ENCODE measurements around the gene RGMA. TPM values are rescaled to one million over a fixed set of nuclear protein-coding genes. Genes with fewer than 3 reads are reported as not detected.

The RGMA gene
- total and polyA plus RNA-seq, 2 experiments from 2014 or later, result 34.2 to 36.5 TPM

DNA sequence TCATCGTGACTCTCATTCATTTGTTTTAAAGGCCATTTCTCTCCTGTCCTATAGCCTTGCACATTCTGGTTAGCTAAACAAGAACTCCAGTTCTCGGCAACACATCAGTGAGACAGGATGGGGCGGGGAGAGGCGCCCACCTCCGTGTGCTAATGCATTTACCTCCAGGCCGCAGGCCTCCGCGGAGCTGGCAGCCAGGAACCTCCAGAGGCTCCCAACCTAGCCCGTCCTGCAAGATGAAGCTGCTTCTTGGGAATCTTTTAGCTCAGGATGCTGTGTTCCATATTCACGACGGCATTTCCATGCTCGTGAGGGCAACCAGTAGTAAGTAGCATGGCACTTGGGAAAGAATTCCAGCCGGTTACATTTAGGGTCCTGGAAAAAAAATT, 47.9 kb downstream of the RGMA start (continued):
- TF ChIP-seq, protein P1, sequence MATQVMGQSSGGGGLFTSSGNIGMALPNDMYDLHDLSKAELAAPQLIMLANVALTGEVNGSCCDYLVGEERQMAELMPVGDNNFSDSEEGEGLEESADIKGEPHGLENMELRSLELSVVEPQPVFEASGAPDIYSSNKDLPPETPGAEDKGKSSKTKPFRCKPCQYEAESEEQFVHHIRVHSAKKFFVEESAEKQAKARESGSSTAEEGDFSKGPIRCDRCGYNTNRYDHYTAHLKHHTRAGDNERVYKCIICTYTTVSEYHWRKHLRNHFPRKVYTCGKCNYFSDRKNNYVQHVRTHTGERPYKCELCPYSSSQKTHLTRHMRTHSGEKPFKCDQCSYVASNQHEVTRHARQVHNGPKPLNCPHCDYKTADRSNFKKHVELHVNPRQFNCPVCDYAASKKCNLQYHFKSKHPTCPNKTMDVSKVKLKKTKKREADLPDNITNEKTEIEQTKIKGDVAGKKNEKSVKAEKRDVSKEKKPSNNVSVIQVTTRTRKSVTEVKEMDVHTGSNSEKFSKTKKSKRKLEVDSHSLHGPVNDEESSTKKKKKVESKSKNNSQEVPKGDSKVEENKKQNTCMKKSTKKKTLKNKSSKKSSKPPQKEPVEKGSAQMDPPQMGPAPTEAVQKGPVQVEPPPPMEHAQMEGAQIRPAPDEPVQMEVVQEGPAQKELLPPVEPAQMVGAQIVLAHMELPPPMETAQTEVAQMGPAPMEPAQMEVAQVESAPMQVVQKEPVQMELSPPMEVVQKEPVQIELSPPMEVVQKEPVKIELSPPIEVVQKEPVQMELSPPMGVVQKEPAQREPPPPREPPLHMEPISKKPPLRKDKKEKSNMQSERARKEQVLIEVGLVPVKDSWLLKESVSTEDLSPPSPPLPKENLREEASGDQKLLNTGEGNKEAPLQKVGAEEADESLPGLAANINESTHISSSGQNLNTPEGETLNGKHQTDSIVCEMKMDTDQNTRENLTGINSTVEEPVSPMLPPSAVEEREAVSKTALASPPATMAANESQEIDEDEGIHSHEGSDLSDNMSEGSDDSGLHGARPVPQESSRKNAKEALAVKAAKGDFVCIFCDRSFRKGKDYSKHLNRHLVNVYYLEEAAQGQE (IDR thresholded peaks at IDR 0.05; ENCODE audit: unreplicated experiment), result no peak
- TF ChIP-seq EZH2 (IDR thresholded peaks at IDR 0.05; ENCODE audit: low read depth, unreplicated experiment) (no peak), EZH2phosphoT487 (IDR thresholded peaks at IDR 0.05; ENCODE audit: unreplicated experiment) (no peak), ZNF331 (CRISPR knock-in tag; IDR thresholded peaks at IDR 0.05; ENCODE audit: low read depth) (no peak), JUNB (IDR thresholded peaks at IDR 0.05; ENCODE audit: unreplicated experiment) (no peak), ZNF114 (CRISPR knock-in tag; IDR thresholded peaks at IDR 0.05) (no peak)

DNA sequence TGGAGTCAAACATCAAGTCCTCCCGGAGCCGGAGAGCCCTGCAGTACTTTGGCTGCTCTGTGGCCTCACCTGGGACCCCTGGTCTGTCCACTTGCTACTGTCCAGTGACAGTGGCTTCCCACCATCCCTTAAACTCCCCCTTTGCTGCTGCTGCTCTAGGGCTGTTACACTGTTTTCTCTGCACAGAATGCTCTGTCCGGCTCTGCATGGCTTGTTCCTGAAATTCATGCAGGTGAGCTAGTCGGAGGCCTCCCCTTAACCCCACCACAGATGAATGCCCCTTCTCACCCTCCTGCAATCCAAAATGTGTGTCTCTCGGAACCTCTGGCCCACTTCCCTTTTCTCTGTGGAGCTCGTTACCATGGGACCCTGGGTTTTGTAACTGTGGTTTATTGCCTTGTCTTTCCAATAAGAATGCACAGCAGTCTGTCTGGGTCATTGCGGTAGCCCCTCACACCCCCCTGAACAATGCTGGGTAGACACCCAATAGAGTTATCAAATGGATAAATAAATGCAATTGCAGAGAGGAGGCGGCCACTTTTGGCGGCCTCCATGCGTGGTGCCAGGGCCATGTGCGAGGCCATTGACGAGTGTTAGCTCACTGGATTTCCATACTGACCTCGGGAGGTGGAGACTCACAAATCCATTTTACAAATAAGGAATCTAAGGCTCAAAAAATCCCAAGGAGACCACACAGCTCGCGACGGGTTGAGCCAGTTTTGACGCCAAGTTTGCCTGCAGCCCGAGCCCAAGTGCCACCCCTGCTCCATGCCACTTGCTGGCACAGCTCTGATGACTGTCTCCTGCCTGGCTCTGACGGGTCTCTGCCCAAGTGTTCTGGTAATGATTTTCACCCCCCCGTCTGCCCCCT, 48.5 kb downstream of the RGMA start:
- H3K27ac ChIP-seq (ENCODE audit: low read depth), result no peak overlapping the region
- TF ChIP-seq ZNF114 (CRISPR knock-in tag; IDR thresholded peaks at IDR 0.05), result no peak
- TF ChIP-seq ZNF331 (CRISPR knock-in tag; IDR thresholded peaks at IDR 0.05; ENCODE audit: low read depth), result no peak
- no peak for TF ChIP-seq EZH2 (IDR thresholded peaks at IDR 0.05; ENCODE audit: low read depth, unreplicated experiment)
- no peak for TF ChIP-seq JUNB (IDR thresholded peaks at IDR 0.05; ENCODE audit: unreplicated experiment)
- TF ChIP-seq, protein P2, sequence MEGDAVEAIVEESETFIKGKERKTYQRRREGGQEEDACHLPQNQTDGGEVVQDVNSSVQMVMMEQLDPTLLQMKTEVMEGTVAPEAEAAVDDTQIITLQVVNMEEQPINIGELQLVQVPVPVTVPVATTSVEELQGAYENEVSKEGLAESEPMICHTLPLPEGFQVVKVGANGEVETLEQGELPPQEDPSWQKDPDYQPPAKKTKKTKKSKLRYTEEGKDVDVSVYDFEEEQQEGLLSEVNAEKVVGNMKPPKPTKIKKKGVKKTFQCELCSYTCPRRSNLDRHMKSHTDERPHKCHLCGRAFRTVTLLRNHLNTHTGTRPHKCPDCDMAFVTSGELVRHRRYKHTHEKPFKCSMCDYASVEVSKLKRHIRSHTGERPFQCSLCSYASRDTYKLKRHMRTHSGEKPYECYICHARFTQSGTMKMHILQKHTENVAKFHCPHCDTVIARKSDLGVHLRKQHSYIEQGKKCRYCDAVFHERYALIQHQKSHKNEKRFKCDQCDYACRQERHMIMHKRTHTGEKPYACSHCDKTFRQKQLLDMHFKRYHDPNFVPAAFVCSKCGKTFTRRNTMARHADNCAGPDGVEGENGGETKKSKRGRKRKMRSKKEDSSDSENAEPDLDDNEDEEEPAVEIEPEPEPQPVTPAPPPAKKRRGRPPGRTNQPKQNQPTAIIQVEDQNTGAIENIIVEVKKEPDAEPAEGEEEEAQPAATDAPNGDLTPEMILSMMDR (conservative IDR thresholded peaks at IDR 0.05; ENCODE audit: low read depth in 2 of 2), result no peak
- no peak for TF ChIP-seq CREB1 (CRISPR knock-in tag; IDR thresholded peaks at IDR 0.05; ENCODE audit: low read depth)
- TF ChIP-seq EZH2phosphoT487 (IDR thresholded peaks at IDR 0.05; ENCODE audit: unreplicated experiment), result no peak
- TF ChIP-seq NANOG (IDR thresholded peaks at IDR 0.05; ENCODE audit: borderline replicate concordance), result no peak
- TF ChIP-seq, protein P1 (IDR thresholded peaks at IDR 0.05; ENCODE audit: unreplicated experiment), result no peak
- TF ChIP-seq POLR2AphosphoS5 (IDR thresholded peaks at IDR 0.05; ENCODE audit: low read depth), result no peak
- no peak for TF ChIP-seq STAT1 (IDR thresholded peaks at IDR 0.05; ENCODE audit: unreplicated experiment)
- TF ChIP-seq, protein P3, sequence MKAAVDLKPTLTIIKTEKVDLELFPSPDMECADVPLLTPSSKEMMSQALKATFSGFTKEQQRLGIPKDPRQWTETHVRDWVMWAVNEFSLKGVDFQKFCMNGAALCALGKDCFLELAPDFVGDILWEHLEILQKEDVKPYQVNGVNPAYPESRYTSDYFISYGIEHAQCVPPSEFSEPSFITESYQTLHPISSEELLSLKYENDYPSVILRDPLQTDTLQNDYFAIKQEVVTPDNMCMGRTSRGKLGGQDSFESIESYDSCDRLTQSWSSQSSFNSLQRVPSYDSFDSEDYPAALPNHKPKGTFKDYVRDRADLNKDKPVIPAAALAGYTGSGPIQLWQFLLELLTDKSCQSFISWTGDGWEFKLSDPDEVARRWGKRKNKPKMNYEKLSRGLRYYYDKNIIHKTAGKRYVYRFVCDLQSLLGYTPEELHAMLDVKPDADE (IDR thresholded peaks at IDR 0.05), result no peak

More for the DNA sequence above, 48.5 kb downstream of the RGMA start:
- no peak overlapping the region for H3K27ac Mint-ChIP-seq
- peaks cover 7% of the 10 kb centered on the region for H3K4me1 Mint-ChIP-seq
- Histone ChIP-seq H3K4me2 (no peak overlapping the region), H3K9me2 (ENCODE audit: insufficient read depth) (no peaks in the 10 kb centered on the region), H2AFZ (no peak overlapping the region), H3K27me3 (ENCODE audit: insufficient read depth) (no peaks in the 10 kb centered on the region), H4K20me1 (replicated peaks; ENCODE audit: insufficient read depth) (peaks cover 6% of the 10 kb centered on the region; the same call in 1 of the 2 replicates), H3K36me3 (ENCODE audit: insufficient read depth) (no peaks in the 10 kb centered on the region), H3K4me3 (no peak overlapping the region), H3K79me2 (replicated peaks; ENCODE audit: insufficient read depth) (no peaks in the 10 kb centered on the region), H3F3A (replicated peaks; ENCODE audit: low read depth) (no peaks in the 10 kb centered on the region), H3K4me1 (ENCODE audit: insufficient read depth) (no peaks in the 10 kb centered on the region)
- H3K9me3 Mint-ChIP-seq, result peaks cover 4% of the 10 kb centered on the region; the same call in 2 of the 3 replicates
- ATAC-seq (no peak), DNase-seq (ENCODE audit: low spot score) (no peak)
- no peak overlapping the region for H3K4me3 Mint-ChIP-seq
- peaks cover 18% of the 10 kb centered on the region for H3K27me3 Mint-ChIP-seq (ENCODE audit: insufficient read depth, low read depth, poor library complexity)
- peaks cover 35% of the 10 kb centered on the region for H3K36me3 Mint-ChIP-seq (ENCODE audit: low read depth)

All from GM23338 (cell line).